Keratinocyte (primary cell): ENCODE measurements around the gene UBASH3B.
A peak's percentile ranks its signal among the peaks of the same experiment; 100 is the strongest.

Experiments
- CTCF ChIP-seq, 3 experiments: IDR thresholded peaks in 1 of 3; conservative IDR thresholded peaks in 1 of 3; optimal IDR thresholded peaks in 1 of 3; 2 replicates in 2 of 3; 3 replicates in 1 of 3; pipeline versions ENCODE3 to v1.5.1; 2011; ENCODE audit warnings: low read length in 3 of 3, mild to moderate bottlenecking in 3 of 3, moderate library complexity in 2 of 3, control low read depth in 1 of 3, inconsistent platforms in 1 of 3; ENCODE audit not compliant: insufficient read depth in 2 of 3; ENCODE audit errors: extremely low read depth in 1 of 3
- EZH2 ChIP-seq: IDR thresholded peaks from one replicate; pipeline ENCODE4 v1.6.1; 2012; ENCODE audit warnings: inconsistent platforms, mild to moderate bottlenecking, low read length, moderate library complexity

GRCh38 chr11:122628810-122629555 lies 26.5 kb upstream of the UBASH3B start:
- TF ChIP-seq CTCF (optimal IDR thresholded peaks at IDR 0.05 in 1 of 3, IDR thresholded peaks at IDR 0.05 in 1 of 3, conservative IDR thresholded peaks at IDR 0.05 in 1 of 3; ENCODE audit: extremely low read depth in 1 of 3, insufficient read depth in 2 of 3, low read length in 3 of 3) (peak; percentile 81 to 93 (median 85)), EZH2 (no peak)
